B cell (primary cell): Measurements from ENCODE around the gene RNF17. TPM values are rescaled to one million over a fixed set of nuclear protein-coding genes. Genes with fewer than 3 reads are reported as not detected.

Experiments
- ATAC-seq: fragments of 200-7000 bp; cut with Tn5 transposase; one replicate; pipeline ENCODE4 v1.10.0; 2021; ENCODE audit warnings: low read depth, mild to moderate bottlenecking, moderate number of reproducible peaks, moderate library complexity
- CTCF ChIA-PET: fragments of 350-600 bp; sonication (Branson Sonifier 250); formaldehyde crosslinking; loops from one replicate; lab custom pipeline; 2021; ENCODE audit warnings: antibody characterized with exemption, inconsistent platforms; lab: Charles Lee
- POLR2A ChIA-PET: fragments of 350-600 bp; sonication (Branson Sonifier 250); formaldehyde crosslinking; loops from one replicate; lab custom pipeline; 2021; ENCODE audit warnings: antibody characterized with exemption; lab: Charles Lee
- DNase-seq: peaks from one replicate; pipeline ENCODE4 v3.0.0; 2013
- H2AFZ ChIP-seq: 2 replicates; pipeline ENCODE4 v1.6.1; 2012; ENCODE audit warnings: mild to moderate bottlenecking, low read depth, low read length; ENCODE audit not compliant: insufficient read depth, poor library complexity, severe bottlenecking
- H3K27ac ChIP-seq, 2 donors: 1 replicate in 1 of 2; 2 replicates in 1 of 2; pipeline ENCODE4 v1.5.1; 2012 to 2013; ENCODE audit warnings: low read length in 2 of 2, mild to moderate bottlenecking in 2 of 2, moderate library complexity in 1 of 2
- H3K27me3 ChIP-seq, 4 experiments: fragments of 200-600 bp in 1 of 4; sonication (generic) in 1 of 4; replicated peaks in 1 of 4; 1 replicate in 2 of 4; 2 replicates in 2 of 4; pipeline versions ENCODE4 v1.6.1 to v1.7.0; 2013 to 2016; ENCODE audit warnings: low read length in 3 of 4, mild to moderate bottlenecking in 2 of 4, mixed read lengths in 1 of 4, moderate library complexity in 1 of 4; ENCODE audit not compliant: insufficient read depth in 4 of 4, control insufficient read depth in 3 of 4; ENCODE audit errors: control extremely low read depth in 1 of 4
- H3K36me3 ChIP-seq, 2 experiments: replicated peaks in 1 of 2; 1 replicate in 1 of 2; 2 replicates in 1 of 2; pipeline versions ENCODE4 v1.6.1 to v1.7.1; 2013; ENCODE audit warnings: low read length in 1 of 2; ENCODE audit not compliant: insufficient read depth in 2 of 2, control insufficient read depth in 1 of 2; ENCODE audit errors: control extremely low read depth in 1 of 2, extremely low read depth in 1 of 2
- H3K4me1 ChIP-seq, 2 donors: fragments of 200-600 bp in 1 of 2; sonication (generic) in 1 of 2; 1 replicate in 1 of 2; 2 replicates in 1 of 2; pipeline versions ENCODE4 v1.5.1 to v1.6.1; 2013 to 2017; ENCODE audit warnings: low read length in 2 of 2; ENCODE audit not compliant: control insufficient read depth in 2 of 2, insufficient read depth in 2 of 2
- H3K4me2 ChIP-seq: replicated peaks from 2 replicates; pipeline ENCODE3; 2012; ENCODE audit warnings: mild to moderate bottlenecking, low read depth, low read length; ENCODE audit not compliant: poor library complexity, severe bottlenecking
- H3K4me3 ChIP-seq, 5 experiments: fragments of 200-600 bp in 1 of 5; sonication (generic) in 1 of 5; 1 replicate in 3 of 5; 2 replicates in 2 of 5; pipeline versions ENCODE4 v1.5.1 to v1.7.0; 2011 to 2016; ENCODE audit warnings: low read length in 4 of 5, mild to moderate bottlenecking in 4 of 5, low read depth in 2 of 5, control low read depth in 1 of 5, moderate library complexity in 1 of 5; ENCODE audit not compliant: insufficient read depth in 1 of 5; ENCODE audit errors: control extremely low read depth in 1 of 5, extremely low read depth in 1 of 5
- H3K79me2 ChIP-seq: fragments of 200-600 bp; sonication (generic); one replicate; pipeline ENCODE4 v1.6.0; 2016; ENCODE audit warnings: low read length; ENCODE audit not compliant: control insufficient read depth, insufficient read depth
- H3K9ac ChIP-seq: fragments of 200-600 bp; sonication (generic); 2 replicates; pipeline ENCODE4 v1.6.1; 2017; ENCODE audit warnings: mild to moderate bottlenecking, low read length, moderate library complexity
- H3K9me3 ChIP-seq, 3 donors: one replicate each; pipeline versions ENCODE4 v1.6.1 to v1.7.1; 2013; ENCODE audit warnings: low read length in 2 of 3; ENCODE audit not compliant: control insufficient read depth in 2 of 3, insufficient read depth in 1 of 3; ENCODE audit errors: control extremely low read depth in 1 of 3
- H4K20me1 ChIP-seq: 2 replicates; pipeline ENCODE4 v1.6.0; 2012; ENCODE audit warnings: mild to moderate bottlenecking, low read length; ENCODE audit not compliant: insufficient read depth, control insufficient read depth, poor library complexity, severe bottlenecking
- H3K27ac Mint-ChIP-seq: one replicate; pipeline ENCODE4 v1.8.0; 2021; ENCODE audit warnings: mixed read lengths
- H3K27me3 Mint-ChIP-seq: one replicate; pipeline ENCODE4 v1.8.0; 2021; ENCODE audit warnings: mixed read lengths
- H3K4me1 Mint-ChIP-seq: one replicate; pipeline ENCODE4 v1.8.0; 2021; ENCODE audit warnings: mixed read lengths
- H3K4me3 Mint-ChIP-seq: one replicate; pipeline ENCODE4 v1.8.0; 2021; ENCODE audit warnings: mixed read lengths
- H3K9me3 Mint-ChIP-seq: one replicate; pipeline ENCODE4 v1.8.0; 2022; ENCODE audit warnings: mixed read lengths; ENCODE audit not compliant: insufficient read depth
- EZH2 ChIP-seq: IDR thresholded peaks from 2 replicates; pipeline ENCODE4 v1.6.1; 2012; ENCODE audit warnings: borderline replicate concordance, low read depth, mild to moderate bottlenecking, moderate library complexity, low read length; ENCODE audit not compliant: insufficient read depth, poor library complexity, severe bottlenecking
- WGBS: methylation state at CpG from one replicate; pipeline ENCODE4 v1.1.5; 2013; ENCODE audit warnings: missing lambda C conversion rate; ENCODE audit not compliant: insufficient coverage; 5-methylcytosine and 5-hydroxymethylcytosine counted together
- intact Hi-C: fragments of 100-400 bp; cut with micrococcal nuclease; formaldehyde crosslinking; loops from one replicate; pipeline ENCODE4 v1.10.0; 2022
- polyA plus RNA-seq: library from polyadenylated mRNA; depleted of rRNA; stranded (reverse); fragments of >200 nt; gene quantifications from 2 replicates; pipeline ENCODE4 v1.2.3, GENCODE V29; 2012
- total RNA-seq, 2 donors: library from RNA; stranded (reverse); fragments of 120-200 nt in 1 of 2; gene quantifications; 1 replicate in 1 of 2; 2 replicates in 1 of 2; pipeline versions ENCODE4 v1.2.3 to v1.2.4, GENCODE V29; 2013 to 2022
- TF ChIP-seq, protein P1 (sequence below): fragments of 200-600 bp; IDR thresholded peaks from one replicate; pipeline ENCODE4 v1.8.0; 2022; ENCODE audit warnings: antibody characterized with exemption, mild to moderate bottlenecking

RNF17 gene
- total and polyA plus RNA-seq, 2 donors (not counting 1 experiment from before 2014, with no cell fraction given) = 0.12 TPM; not detected in 1

GRCh38 chr13:24747248-24748060, 16.5 kb upstream of the RNF17 start:
- Histone ChIP-seq H3K27ac (no peak overlapping the region), H3K9ac (no peak overlapping the region), H3K9me3 (no peaks in the 10 kb centered on the region), H2AFZ (peak overlapping the region; percentile 22), H3K4me1 (peaks cover 12 to 14% of the 10 kb centered on the region in 2 donors), H3K27me3 (peaks cover 0 to 21% (median 8%) of the 10 kb centered on the region in 4 experiments), H3K36me3 (no peaks in the 10 kb centered on the region), H3K4me3 (no peak overlapping the region), H3K79me2 (no peaks in the 10 kb centered on the region), H4K20me1 (no peaks in the 10 kb centered on the region), H3K4me2 (peak overlapping the region; percentile 46)
- Mint-ChIP-seq H3K4me3 (peak overlapping the region; percentile 73), H3K4me1 (peaks cover 19% of the 10 kb centered on the region), H3K27me3 (peaks cover 59% of the 10 kb centered on the region), H3K9me3 (no peaks in the 10 kb centered on the region), H3K27ac (no peak overlapping the region)
- 2% methylated on average over 61 of the region's 61 CpGs for WGBS
- intact Hi-C loops = no loop called here
- TF ChIP-seq EZH2 = no peak
- TF ChIP-seq, protein P1, sequence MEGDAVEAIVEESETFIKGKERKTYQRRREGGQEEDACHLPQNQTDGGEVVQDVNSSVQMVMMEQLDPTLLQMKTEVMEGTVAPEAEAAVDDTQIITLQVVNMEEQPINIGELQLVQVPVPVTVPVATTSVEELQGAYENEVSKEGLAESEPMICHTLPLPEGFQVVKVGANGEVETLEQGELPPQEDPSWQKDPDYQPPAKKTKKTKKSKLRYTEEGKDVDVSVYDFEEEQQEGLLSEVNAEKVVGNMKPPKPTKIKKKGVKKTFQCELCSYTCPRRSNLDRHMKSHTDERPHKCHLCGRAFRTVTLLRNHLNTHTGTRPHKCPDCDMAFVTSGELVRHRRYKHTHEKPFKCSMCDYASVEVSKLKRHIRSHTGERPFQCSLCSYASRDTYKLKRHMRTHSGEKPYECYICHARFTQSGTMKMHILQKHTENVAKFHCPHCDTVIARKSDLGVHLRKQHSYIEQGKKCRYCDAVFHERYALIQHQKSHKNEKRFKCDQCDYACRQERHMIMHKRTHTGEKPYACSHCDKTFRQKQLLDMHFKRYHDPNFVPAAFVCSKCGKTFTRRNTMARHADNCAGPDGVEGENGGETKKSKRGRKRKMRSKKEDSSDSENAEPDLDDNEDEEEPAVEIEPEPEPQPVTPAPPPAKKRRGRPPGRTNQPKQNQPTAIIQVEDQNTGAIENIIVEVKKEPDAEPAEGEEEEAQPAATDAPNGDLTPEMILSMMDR = no peak
- CTCF ChIA-PET = no interaction called here
- peak; percentile 19 for DNase-seq
- no peak for ATAC-seq
- POLR2A ChIA-PET = no interaction called here

GRCh38 chr13:24748061-24748400, 15.9 kb upstream of the RNF17 start:
- peak overlapping the region; percentile 72 for H3K4me3 Mint-ChIP-seq
- peaks cover 19% of the 10 kb centered on the region for H3K4me1 Mint-ChIP-seq
- peaks cover 0 to 21% (median 8%) of the 10 kb centered on the region in 4 experiments for H3K27me3 ChIP-seq
- ATAC-seq = no peak
- peaks cover 60% of the 10 kb centered on the region for H3K27me3 Mint-ChIP-seq
- H3K27ac ChIP-seq = no peak overlapping the region
- no peaks in the 10 kb centered on the region for H3K9me3 ChIP-seq
- no peaks in the 10 kb centered on the region for H3K9me3 Mint-ChIP-seq
- TF ChIP-seq EZH2 = no peak
- TF ChIP-seq, protein P1 = no peak
- intact Hi-C loops = no loop called here
- H4K20me1 ChIP-seq = no peaks in the 10 kb centered on the region
- H3K9ac ChIP-seq = no peak overlapping the region
- no peak overlapping the region for H3K27ac Mint-ChIP-seq
- 15% methylated on average over 8 of the region's 10 CpGs for WGBS
- CTCF ChIA-PET = no interaction called here
- H3K4me1 ChIP-seq = peaks cover 12 to 14% of the 10 kb centered on the region in 2 donors
- no peak overlapping the region for H2AFZ ChIP-seq
- POLR2A ChIA-PET = no interaction called here
- no peaks in the 10 kb centered on the region for H3K36me3 ChIP-seq
- peak overlapping the region; percentile 46 for H3K4me2 ChIP-seq
- no peaks in the 10 kb centered on the region for H3K79me2 ChIP-seq
- no peak overlapping the region for H3K4me3 ChIP-seq
- DNase-seq = no peak
